Testis (tissue), 3 donors: ENCODE results near the gene RNF168. TPM values are rescaled to one million over a fixed set of nuclear protein-coding genes. Genes with fewer than 3 reads are reported as not detected.

Experiments
- DNase-seq: peaks from one replicate; pipeline ENCODE4 v3.0.0-alpha.2; 2019
- H3K27ac ChIP-seq, 2 donors: fragments of 200-600 bp; sonication (generic); one replicate each; pipeline ENCODE4 v1.5.1; 2019
- H3K27me3 ChIP-seq: fragments of 200-600 bp; sonication (generic); one replicate; pipeline ENCODE4 v1.5.1; 2019
- H3K36me3 ChIP-seq: fragments of 200-600 bp; sonication (generic); one replicate; pipeline ENCODE4 v1.5.1; 2017; ENCODE audit warnings: low read depth; ENCODE audit errors: missing control alignments
- H3K4me1 ChIP-seq: fragments of 200-600 bp; sonication (generic); one replicate; pipeline ENCODE4 v1.5.1; 2019
- H3K4me3 ChIP-seq, 2 donors: fragments of 200-600 bp; sonication (generic); one replicate each; pipeline ENCODE4 v1.5.1; 2017 to 2019
- H3K9me3 ChIP-seq: fragments of 200-600 bp; sonication (generic); one replicate; pipeline ENCODE4 v1.5.1; 2017
- POLR2A ChIP-seq: fragments of 450-650 bp; IDR thresholded peaks from one replicate; pipeline ENCODE4 v1.6.1; 2017; ENCODE audit warnings: antibody characterized with exemption, mild to moderate bottlenecking, moderate library complexity
- WGBS, 2 donors: methylation state at CpG; one replicate each; pipeline ENCODE4 v1.1.5; 2018; 5-methylcytosine and 5-hydroxymethylcytosine counted together
- intact Hi-C: fragments of 100-400 bp; cut with DNase I; formaldehyde crosslinking; loops from one replicate; pipeline ENCODE4 v1.15.1; 2023; ENCODE audit warnings: low total_unique reads
- polyA plus RNA-seq: library from polyadenylated mRNA; stranded (reverse); fragments of 350-450 nt; fragmentation: Illumina TruSeq; extraction: RNeasy Lipid Tissue Mini Kit (QIAGEN cat#74804); gene quantifications from one replicate; pipeline ENCODE4 v1.2.3, GENCODE V29; 2014; ENCODE audit warnings: low read depth, low replicate concordance; ENCODE audit not compliant: insufficient read depth
- total RNA-seq, 2 donors: library from RNA; depleted of rRNA; stranded (reverse); fragments of >200 nt; gene quantifications; one replicate each; pipeline ENCODE4 v1.2.3, GENCODE V29; 2016
- TF ChIP-seq, protein P1 (sequence below), 3 experiments: fragments of 450-650 bp in 2 of 3; fragments of 200-600 bp in 1 of 3; sonication (generic) in 1 of 3; IDR thresholded peaks; one replicate each; pipeline ENCODE4 v1.5.1; 2016 to 2019; ENCODE audit warnings: antibody characterized with exemption in 3 of 3, mild to moderate bottlenecking in 2 of 3, moderate library complexity in 1 of 3

Gene RNF168
- total and polyA plus RNA-seq, 3 donors from 2014 or later: 37.7 to 52.8 (median 45.4) TPM

DNA sequence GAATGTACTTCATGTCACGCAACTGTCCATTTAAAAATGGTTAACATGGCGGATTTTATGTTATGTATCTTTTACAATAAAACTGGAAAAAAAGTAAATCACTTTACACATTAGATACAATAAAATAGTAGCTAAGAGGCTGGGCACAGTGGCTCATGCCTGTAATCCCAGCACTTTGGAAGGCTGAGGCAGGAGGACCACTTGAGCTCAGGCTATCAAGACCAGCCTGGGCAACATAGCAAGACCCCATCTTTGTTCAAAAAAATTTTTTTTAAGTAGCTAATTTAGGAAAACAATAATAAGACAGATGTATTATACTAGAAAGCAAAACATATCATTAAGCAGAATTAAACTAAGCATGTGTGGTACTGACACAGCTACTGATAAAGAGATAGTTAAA, 11.5 kb downstream of the RNF168 start:
- no peaks in the 10 kb centered on the region for H3K36me3 ChIP-seq
- H3K4me1 ChIP-seq: no peaks in the 10 kb centered on the region
- intact Hi-C loops: no loop called here
- no peaks in the 10 kb centered on the region for H3K27me3 ChIP-seq
- TF ChIP-seq, protein P1, sequence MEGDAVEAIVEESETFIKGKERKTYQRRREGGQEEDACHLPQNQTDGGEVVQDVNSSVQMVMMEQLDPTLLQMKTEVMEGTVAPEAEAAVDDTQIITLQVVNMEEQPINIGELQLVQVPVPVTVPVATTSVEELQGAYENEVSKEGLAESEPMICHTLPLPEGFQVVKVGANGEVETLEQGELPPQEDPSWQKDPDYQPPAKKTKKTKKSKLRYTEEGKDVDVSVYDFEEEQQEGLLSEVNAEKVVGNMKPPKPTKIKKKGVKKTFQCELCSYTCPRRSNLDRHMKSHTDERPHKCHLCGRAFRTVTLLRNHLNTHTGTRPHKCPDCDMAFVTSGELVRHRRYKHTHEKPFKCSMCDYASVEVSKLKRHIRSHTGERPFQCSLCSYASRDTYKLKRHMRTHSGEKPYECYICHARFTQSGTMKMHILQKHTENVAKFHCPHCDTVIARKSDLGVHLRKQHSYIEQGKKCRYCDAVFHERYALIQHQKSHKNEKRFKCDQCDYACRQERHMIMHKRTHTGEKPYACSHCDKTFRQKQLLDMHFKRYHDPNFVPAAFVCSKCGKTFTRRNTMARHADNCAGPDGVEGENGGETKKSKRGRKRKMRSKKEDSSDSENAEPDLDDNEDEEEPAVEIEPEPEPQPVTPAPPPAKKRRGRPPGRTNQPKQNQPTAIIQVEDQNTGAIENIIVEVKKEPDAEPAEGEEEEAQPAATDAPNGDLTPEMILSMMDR (IDR thresholded peaks at IDR 0.05): no peak
- no peak for TF ChIP-seq POLR2A
- 93 to 96% methylated on average over 2 of the region's 2 CpGs for WGBS, 2 donors
- H3K9me3 ChIP-seq: no peaks in the 10 kb centered on the region
- DNase-seq: no peak
- no peak overlapping the region for H3K4me3 ChIP-seq
- H3K27ac ChIP-seq: no peak overlapping the region

DNA sequence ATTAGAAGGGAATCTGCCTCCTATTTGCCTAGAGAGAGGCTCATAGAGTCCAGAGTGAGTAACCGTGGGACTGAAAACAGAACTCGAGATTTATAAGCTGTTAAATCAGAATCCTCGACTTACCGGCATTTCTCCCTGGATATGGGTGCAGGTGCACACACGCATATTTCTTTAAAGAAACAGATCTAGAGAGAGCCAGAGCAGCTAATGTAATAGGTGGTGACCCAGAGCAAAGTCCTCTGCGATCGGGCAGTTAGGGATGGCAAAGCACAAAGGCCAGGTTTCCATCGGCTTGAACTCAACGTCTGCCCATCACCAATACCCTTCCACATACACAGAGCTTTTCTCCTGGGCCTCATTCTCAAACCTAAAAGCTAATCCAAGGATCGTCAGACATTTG, 13.8 kb downstream of the RNF168 start:
- no peaks in the 10 kb centered on the region for H3K27me3 ChIP-seq
- intact Hi-C loops: no loop called here
- no peak for DNase-seq
- no peaks in the 10 kb centered on the region for H3K9me3 ChIP-seq
- TF ChIP-seq, protein P1 (IDR thresholded peaks at IDR 0.05): no peak
- TF ChIP-seq POLR2A: no peak
- H3K4me3 ChIP-seq: no peak overlapping the region
- H3K36me3 ChIP-seq: no peaks in the 10 kb centered on the region
- H3K4me1 ChIP-seq: no peaks in the 10 kb centered on the region
- WGBS, 2 donors: 92% methylated on average over 10 of the region's 10 CpGs
- H3K27ac ChIP-seq: no peak overlapping the region

DNA sequence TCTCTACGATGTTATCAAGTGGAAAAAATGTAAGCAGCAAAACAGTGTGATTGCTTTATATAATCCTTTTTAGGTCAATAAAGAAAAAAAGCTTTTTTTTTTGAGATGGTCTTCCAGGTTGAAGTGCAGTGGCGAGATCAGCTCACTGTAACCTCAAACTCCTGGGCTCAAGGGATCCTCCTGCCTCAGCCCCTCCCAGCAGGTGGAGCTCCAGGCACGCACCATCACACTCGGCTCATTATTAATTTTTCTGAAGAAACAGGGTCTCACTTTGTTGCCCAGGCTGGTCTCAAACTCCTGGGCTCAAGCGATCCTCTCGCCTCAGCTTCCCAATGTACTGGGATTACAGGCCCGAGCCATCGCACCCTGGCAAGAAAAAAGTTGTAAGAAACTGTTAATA, 17.3 kb downstream of the RNF168 start:
- H3K27me3 ChIP-seq: no peaks in the 10 kb centered on the region
- intact Hi-C loops: no loop called here
- H3K4me3 ChIP-seq: no peak overlapping the region
- WGBS, 2 donors: 82 to 90% methylated on average over 8 of the region's 8 CpGs
- H3K9me3 ChIP-seq: no peaks in the 10 kb centered on the region
- peaks cover under 1% of the 10 kb centered on the region for H3K36me3 ChIP-seq
- TF ChIP-seq, protein P1 (IDR thresholded peaks at IDR 0.05): peak in 1 of 3 experiments; percentile 7
- TF ChIP-seq POLR2A: no peak
- H3K27ac ChIP-seq: no peak overlapping the region
- DNase-seq: no peak
- H3K4me1 ChIP-seq: no peaks in the 10 kb centered on the region

DNA sequence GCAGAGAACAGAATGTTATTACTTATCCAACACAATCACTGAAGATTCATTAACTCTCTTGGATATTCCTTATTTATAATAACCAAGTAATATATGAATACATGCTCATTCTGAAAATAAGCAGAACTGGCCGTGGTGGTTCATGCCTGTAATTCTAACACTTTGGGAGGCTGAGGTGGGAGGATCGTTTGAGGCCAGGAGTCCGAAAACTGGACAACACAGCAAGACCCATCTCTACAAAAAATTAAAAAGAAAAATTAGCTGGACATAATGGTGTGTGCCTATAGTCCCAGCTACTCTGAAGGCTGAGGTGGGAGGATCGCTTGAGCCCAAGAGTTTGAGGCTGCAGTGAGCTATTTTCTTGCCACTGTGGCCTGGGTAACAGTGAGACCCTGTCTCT, 25.9 kb downstream of the RNF168 start:
- intact Hi-C loops: no loop called here
- 89 to 97% methylated on average over 4 of the region's 4 CpGs for WGBS, 2 donors

DNA sequence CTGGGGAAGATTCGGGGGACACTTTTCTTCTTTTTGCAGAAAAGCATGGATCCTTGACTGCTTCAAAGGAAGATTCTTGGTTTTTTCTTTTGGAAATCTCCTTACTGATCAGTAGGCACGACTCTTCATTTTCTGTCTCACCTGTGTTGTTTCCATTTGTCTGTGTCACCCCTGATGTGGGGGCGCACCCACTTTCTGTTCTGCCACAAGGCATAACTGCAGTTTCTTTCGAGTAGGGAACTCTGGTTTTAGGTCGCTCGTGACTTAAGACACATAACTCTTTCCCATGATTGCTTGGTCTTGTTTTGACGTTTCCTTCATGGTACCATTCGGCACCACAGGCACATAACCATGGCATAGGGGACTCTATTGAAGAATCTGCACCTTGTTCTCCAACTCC, 31.3 kb downstream of the RNF168 start:
- Histone ChIP-seq H3K4me3 (no peak overlapping the region), H3K4me1 (no peaks in the 10 kb centered on the region), H3K27ac (no peak overlapping the region), H3K36me3 (no peaks in the 10 kb centered on the region), H3K27me3 (no peaks in the 10 kb centered on the region), H3K9me3 (no peaks in the 10 kb centered on the region)
- intact Hi-C loops: no loop called here
- TF ChIP-seq, protein P1 (IDR thresholded peaks at IDR 0.05): no peak
- no peak for TF ChIP-seq POLR2A
- DNase-seq: no peak
- WGBS, 2 donors: 87 to 94% methylated on average over 8 of the region's 8 CpGs

More for the DNA sequence above, 25.9 kb downstream of the RNF168 start:
- H3K36me3 ChIP-seq: peaks cover 3% of the 10 kb centered on the region
- TF ChIP-seq, protein P1 (IDR thresholded peaks at IDR 0.05): no peak
- no peak for TF ChIP-seq POLR2A
- no peak overlapping the region for H3K4me3 ChIP-seq
- no peaks in the 10 kb centered on the region for H3K4me1 ChIP-seq
- H3K9me3 ChIP-seq: no peaks in the 10 kb centered on the region
- DNase-seq: no peak
- H3K27me3 ChIP-seq: no peaks in the 10 kb centered on the region
- H3K27ac ChIP-seq: no peak overlapping the region
